WTC11 (cell line): ENCODE measurements around the gene C10orf71. TPM values are rescaled to one million over a fixed set of nuclear protein-coding genes. Genes with fewer than 3 reads are reported as not detected.

Source experiments
- ATAC-seq: fragments of 200-7000 bp; cut with Tn5 transposase; 2 replicates; pipeline ENCODE4 v1.10.0; 2021; ENCODE audit warnings: mild to moderate bottlenecking, moderate library complexity
- CTCF ChIA-PET: fragments of 300-600 bp; sonication (Branson Sonifier 250); formaldehyde crosslinking; loops from one replicate; lab custom pipeline; 2021; ENCODE audit warnings: antibody characterized with exemption; lab: Charles Lee
- POLR2A ChIA-PET: fragments of 350-600 bp; sonication (Branson Sonifier 250); formaldehyde crosslinking; loops from one replicate; lab custom pipeline; 2021; ENCODE audit warnings: antibody characterized with exemption; lab: Charles Lee
- DNase-seq: peaks from one replicate; pipeline ENCODE4 v3.0.0; 2021; ENCODE audit warnings: low spot score
- H3K27ac Mint-ChIP-seq: 2 replicates; pipeline ENCODE4 v1.8.0; 2021; ENCODE audit warnings: mixed read lengths
- H3K27me3 Mint-ChIP-seq: 2 replicates; pipeline ENCODE4 v1.8.0; 2021; ENCODE audit warnings: low read depth, mild to moderate bottlenecking, moderate library complexity, mixed read lengths
- H3K36me3 Mint-ChIP-seq: 2 replicates; pipeline ENCODE4 v1.8.0; 2021; ENCODE audit warnings: mixed read lengths
- H3K4me1 Mint-ChIP-seq: 2 replicates; pipeline ENCODE4 v1.8.0; 2022; ENCODE audit warnings: mixed read lengths
- H3K4me3 Mint-ChIP-seq: 2 replicates; pipeline ENCODE4 v1.8.0; 2021; ENCODE audit warnings: mild to moderate bottlenecking, moderate library complexity, mixed read lengths
- H3K9me3 Mint-ChIP-seq: 2 replicates; pipeline ENCODE4 v1.8.0; 2021; ENCODE audit warnings: mixed read lengths
- ARID4B ChIP-seq: sonication (generic); formaldehyde crosslinking; IDR thresholded peaks from 2 replicates; pipeline ENCODE4 v1.8.0; 2023; ENCODE audit warnings: missing genetic modification reagents, mild to moderate bottlenecking, borderline replicate concordance
- ATF2 ChIP-seq: sonication (generic); formaldehyde crosslinking; IDR thresholded peaks from 2 replicates; pipeline ENCODE4 v1.8.1; 2022; ENCODE audit warnings: low read depth, missing genetic modification reagents, borderline replicate concordance
- FOXP1 ChIP-seq: sonication (generic); formaldehyde crosslinking; IDR thresholded peaks from 2 replicates; pipeline ENCODE4 v1.8.0; 2022; ENCODE audit warnings: missing genetic modification reagents, mild to moderate bottlenecking, moderate library complexity, borderline replicate concordance
- GTF2I ChIP-seq: fragments of 250-450 bp; sonication (Bioruptor Pico); conservative IDR thresholded peaks from 2 replicates; pipeline ENCODE4 v1.4.0; 2021; ENCODE audit warnings: mild to moderate bottlenecking
- HMGA2 ChIP-seq: fragments of 250-450 bp; sonication (Bioruptor Pico); IDR thresholded peaks from 2 replicates; pipeline ENCODE4 v1.4.0; 2021; ENCODE audit warnings: mild to moderate bottlenecking, moderate library complexity
- IRF1 ChIP-seq: sonication (generic); formaldehyde crosslinking; IDR thresholded peaks from 2 replicates; pipeline ENCODE4 v1.8.0; 2023; ENCODE audit warnings: missing genetic modification reagents
- PRDM15 ChIP-seq: sonication (generic); formaldehyde crosslinking; IDR thresholded peaks from 2 replicates; pipeline ENCODE4 v1.8.0; 2022; ENCODE audit warnings: missing genetic modification reagents
- SOX15 ChIP-seq: fragments of 250-450 bp; sonication (Bioruptor Pico); IDR thresholded peaks from 2 replicates; pipeline ENCODE4 v1.9.0; 2021; ENCODE audit warnings: mild to moderate bottlenecking
- SP1 ChIP-seq: sonication (generic); formaldehyde crosslinking; conservative IDR thresholded peaks from 2 replicates; pipeline ENCODE4 v1.8.1; 2022; ENCODE audit warnings: missing genetic modification reagents
- TEAD4 ChIP-seq: sonication (generic); formaldehyde crosslinking; IDR thresholded peaks from 2 replicates; pipeline ENCODE4 v1.8.0; 2022; ENCODE audit warnings: mild to moderate bottlenecking, missing genetic modification reagents
- USF1 ChIP-seq: sonication (generic); formaldehyde crosslinking; IDR thresholded peaks from 2 replicates; pipeline ENCODE4 v1.8.0; 2022; ENCODE audit warnings: mild to moderate bottlenecking, missing genetic modification reagents
- ZNF263 ChIP-seq: sonication (generic); formaldehyde crosslinking; IDR thresholded peaks from 2 replicates; pipeline ENCODE4 v1.8.1; 2022; ENCODE audit warnings: low read depth, mild to moderate bottlenecking, moderate library complexity, missing genetic modification reagents
- ZNF512 ChIP-seq: sonication (generic); formaldehyde crosslinking; IDR thresholded peaks from 2 replicates; pipeline ENCODE4 v1.8.1; 2022; ENCODE audit warnings: missing genetic modification reagents, borderline replicate concordance
- ZNF532 ChIP-seq: fragments of 250-450 bp; sonication (Bioruptor Pico); IDR thresholded peaks from 2 replicates; pipeline ENCODE4 v1.9.0; 2021; ENCODE audit warnings: mild to moderate bottlenecking, borderline replicate concordance
- total RNA-seq: library from RNA; stranded (reverse); gene quantifications from 3 replicates; pipeline ENCODE4 v1.2.3, GENCODE V29; 2021

Gene C10orf71
- total RNA-seq, 1 experiment from 2014 or later = not detected

- TF ChIP-seq ZNF532 = no peak
- no peak for TF ChIP-seq GTF2I (CRISPR knock-in tag)
- TF ChIP-seq, all 79 proteins: peak for 0
These were observed 8.8 kb upstream of the C10orf71 start (continued) for GRCh38 chr10:49290131-49290530.

GRCh38 chr10:49290607-49291006, 8.4 kb upstream of the C10orf71 start:
- DNase-seq (no peak), ATAC-seq (no peak)
- TF ChIP-seq SOX15 (CRISPR knock-in tag) (no peak), HMGA2 (CRISPR knock-in tag) (no peak), USF1 (CRISPR knock-in tag) (no peak), PRDM15 (no peak), ZNF263 (CRISPR knock-in tag) (no peak), SP1 (no peak), TEAD4 (CRISPR knock-in tag) (no peak)
- CTCF ChIA-PET = no interaction called here
- Mint-ChIP-seq H3K4me1 (no peaks in the 10 kb centered on the region), H3K9me3 (peaks cover 4% of the 10 kb centered on the region), H3K27ac (no peak overlapping the region), H3K4me3 (no peak overlapping the region), H3K27me3 (no peaks in the 10 kb centered on the region), H3K36me3 (no peaks in the 10 kb centered on the region)
- POLR2A ChIA-PET = no interaction called here

- ChIA-PET POLR2A (no interaction called here), CTCF (interaction anchor here (1.6 kb wide), 1 partner anchor 67 kb away, joined by 3 read pairs; no protein-coding TSS in a partner anchor)
- Mint-ChIP-seq H3K36me3 (no peaks in the 10 kb centered on the region), H3K4me3 (no peak overlapping the region), H3K27ac (no peak overlapping the region), H3K27me3 (no peaks in the 10 kb centered on the region), H3K9me3 (peaks cover 4% of the 10 kb centered on the region), H3K4me1 (peaks cover 8% of the 10 kb centered on the region)
- DNase-seq (no peak), ATAC-seq (no peak)
- no peak for TF ChIP-seq ARID4B (CRISPR knock-in tag)
- no peak for TF ChIP-seq IRF1
- TF ChIP-seq ZNF512 (CRISPR knock-in tag) = no peak
- no peak for TF ChIP-seq FOXP1 (CRISPR knock-in tag)
- no peak for TF ChIP-seq ATF2 (CRISPR knock-in tag)
These were observed 6.3 kb upstream of the C10orf71 start for GRCh38 chr10:49292565-49293207.
